Activated T-cell treated with anti-CD3 and anti-CD28 coated beads for 48 hours (primary cell): ENCODE measurements around the gene CD44.
A peak's percentile ranks its signal among the peaks of the same experiment; 100 is the strongest.

Source experiments
- DNase-seq: peaks from one replicate; pipeline ENCODE4 v3.0.0-alpha.2; 2020; ENCODE audit warnings: low read depth

CD44 gene

GRCh38 chr11:35158701-35159510 lies 19.9 kb downstream of the CD44 start:
- DNase-seq = no peak

DNA sequence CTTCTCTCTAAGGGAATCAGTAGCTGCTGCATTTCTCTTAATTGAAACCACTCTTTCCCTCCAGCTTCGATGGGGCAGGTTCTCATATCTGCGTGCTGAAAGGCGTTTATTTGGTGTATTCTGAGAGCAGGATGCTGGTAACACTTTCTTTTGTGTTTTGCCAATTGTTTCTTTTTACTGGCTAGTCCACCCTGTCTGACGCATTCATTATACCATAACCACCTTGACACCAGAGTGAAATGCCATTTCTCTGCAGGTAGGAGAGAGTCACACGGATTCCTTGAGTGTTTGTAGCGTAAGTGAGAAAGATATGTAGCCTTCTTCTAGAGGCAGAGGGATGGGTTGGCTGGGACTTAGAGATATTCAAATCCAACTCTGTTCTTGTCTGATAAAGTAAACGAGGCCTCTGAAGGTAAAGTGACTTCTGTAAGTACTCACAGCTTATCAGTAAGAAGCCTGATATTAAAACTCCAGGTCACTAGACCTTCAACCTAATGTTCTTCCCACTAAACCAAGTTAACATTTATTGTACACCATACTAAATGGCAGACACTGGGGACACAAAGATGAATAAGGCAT lies 21.4 kb downstream of the CD44 start:
- DNase-seq = no peak

DNA sequence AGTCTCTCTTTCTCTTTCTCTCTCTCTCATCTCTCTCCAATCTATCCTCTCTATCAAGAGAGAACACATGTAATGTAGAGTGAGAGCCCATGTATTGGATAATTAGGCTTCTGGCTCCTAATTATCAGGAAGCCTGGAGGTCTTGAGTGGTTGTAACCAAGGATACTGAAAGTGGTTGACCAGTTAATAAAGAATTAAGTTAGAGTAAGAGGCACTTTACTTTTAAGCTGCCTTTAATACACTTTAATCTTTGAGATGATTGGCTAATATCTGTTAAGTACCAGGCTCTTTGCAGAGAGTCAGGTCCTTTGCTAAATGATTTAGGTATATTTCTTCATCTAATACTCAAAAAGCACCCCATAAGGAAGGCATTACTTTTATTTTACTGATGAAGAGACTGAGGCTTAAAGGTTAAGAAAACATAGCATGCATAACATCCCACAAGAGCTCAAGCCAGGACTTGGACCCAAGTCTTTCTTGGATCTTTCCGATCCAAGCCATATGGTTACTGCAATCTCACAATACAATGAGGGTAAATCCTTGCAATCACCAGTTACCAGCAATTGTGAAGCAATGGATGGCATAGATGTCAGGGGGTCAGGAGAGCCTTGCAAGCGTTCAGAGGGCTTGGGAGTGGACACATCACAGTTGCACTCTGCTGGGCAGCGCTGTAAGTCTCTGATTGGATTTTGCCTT lies 22.1 kb downstream of the CD44 start:
- no peak for DNase-seq

GRCh38 chr11:35162745-35163144 lies 23.8 kb downstream of the CD44 start:
- DNase-seq = no peak

- DNase-seq = no peak
Measured at GRCh38 chr11:35163209-35163608, 24.2 kb downstream of the CD44 start.

GRCh38 chr11:35163702-35164496 lies 24.9 kb downstream of the CD44 start:
- no peak for DNase-seq

GRCh38 chr11:35165030-35165422 lies 26.1 kb downstream of the CD44 start:
- DNase-seq = no peak

DNA sequence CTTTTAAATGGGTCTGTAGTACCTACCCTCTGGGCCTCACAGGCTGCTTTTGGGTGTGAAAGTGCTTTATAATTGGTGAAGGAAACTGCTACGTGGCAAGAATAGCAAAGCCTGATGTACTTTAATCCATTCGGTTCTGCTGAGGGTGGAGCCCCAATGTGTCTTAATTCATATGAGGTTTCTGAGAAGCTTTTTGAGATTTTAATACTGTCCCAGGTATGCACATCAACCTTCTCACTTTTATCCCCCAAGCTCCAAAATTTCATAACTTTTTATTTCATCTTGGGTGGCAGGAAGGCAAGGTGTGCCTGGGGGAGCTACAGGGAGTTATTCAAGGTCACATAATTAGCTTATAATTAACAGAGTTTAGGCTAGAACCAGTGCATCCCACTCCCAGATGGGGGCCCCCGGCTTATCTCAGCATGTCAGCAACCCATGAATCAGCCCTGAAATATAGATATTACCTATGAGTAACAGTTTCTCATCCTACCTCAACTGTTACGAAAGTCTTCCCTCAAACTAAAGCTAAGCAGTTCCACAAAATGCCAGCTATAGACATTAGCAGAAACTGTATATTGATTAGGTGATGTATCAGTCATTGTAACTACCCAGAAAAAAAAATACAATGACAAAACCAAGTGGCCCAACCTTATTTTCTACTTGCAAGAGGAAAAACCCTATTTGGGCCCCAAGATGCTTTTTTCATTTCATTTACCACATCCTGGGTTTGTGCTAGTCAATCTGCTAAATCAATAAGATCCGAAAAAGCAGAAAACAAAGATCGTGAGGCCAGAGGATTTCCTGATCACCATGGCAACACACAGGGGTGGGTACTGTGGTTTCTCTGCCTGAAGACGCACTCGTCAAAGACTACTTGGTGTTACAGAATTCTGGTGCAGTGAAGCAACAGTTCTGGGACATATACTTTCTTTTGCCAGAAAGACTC lies 26.7 kb downstream of the CD44 start:
- peak; percentile 72 for DNase-seq

DNA sequence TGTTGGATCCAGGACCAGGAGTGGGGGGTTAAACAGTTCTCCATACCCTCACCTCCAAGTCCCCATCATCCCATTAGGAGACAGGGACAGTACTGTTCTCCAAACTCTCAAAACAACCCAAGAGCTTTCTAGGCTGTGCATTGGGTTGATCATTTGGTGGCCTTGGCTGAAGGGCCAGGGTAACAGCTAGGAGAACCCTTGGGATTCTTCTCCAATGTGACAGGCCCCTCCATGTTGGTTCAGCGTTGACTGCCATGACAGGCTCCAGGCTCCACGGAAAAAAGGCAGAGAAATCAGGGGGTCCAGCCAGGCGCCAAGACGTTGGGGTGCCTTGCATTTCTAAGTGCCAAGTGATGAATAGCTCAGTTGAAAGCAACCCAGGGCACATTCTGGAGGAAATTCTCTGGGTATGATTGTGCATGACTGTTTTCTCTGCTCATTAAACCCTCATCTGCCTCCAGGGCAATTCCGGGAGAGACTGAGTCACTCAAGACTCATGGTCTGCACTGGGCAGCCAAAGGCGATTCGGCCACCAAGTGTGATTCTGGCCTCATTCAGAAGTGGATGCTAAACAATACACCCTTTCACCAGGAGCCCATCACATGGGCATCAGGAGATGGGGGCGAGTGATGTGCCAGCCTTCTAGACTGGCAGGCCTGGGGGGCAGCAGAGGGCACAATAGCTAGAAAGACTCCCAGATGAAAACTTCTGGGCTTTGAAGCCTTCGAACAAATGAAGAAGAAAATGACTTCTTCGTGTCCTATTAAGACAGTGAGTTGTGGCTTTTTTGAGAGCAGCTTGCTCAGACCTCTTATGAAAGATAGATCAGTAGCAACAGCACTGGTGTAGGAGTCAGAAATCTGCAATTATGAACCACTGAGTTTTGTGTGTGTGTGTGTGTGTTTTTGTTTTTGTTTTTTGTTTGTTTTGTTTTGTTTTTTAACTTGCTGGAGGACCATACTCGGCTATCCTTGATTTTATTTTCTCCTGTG lies 27.7 kb downstream of the CD44 start:
- DNase-seq = no peak

GRCh38 chr11:35167426-35167954 lies 28.5 kb downstream of the CD44 start:
- DNase-seq = no peak

- no peak for DNase-seq
Measured at GRCh38 chr11:35168671-35169070, 29.7 kb downstream of the CD44 start.

DNA sequence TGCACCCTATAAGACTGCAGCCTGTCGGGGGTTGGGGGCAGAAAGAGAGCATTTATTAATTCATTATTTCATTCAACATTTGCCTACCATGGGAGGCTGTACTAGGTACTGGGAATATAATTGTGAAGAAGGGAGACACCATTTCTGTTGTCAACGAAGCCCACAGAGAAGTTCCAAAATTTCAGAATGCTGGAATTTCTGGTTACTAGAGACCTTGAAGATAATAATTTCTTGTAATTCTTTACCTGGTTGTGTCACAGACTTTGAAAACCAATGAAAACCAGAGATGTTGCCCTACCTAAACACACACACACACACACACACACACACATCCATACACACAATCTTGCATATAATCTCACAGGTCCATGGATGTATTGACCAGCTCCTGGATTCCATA lies 30.1 kb downstream of the CD44 start:
- DNase-seq = no peak

DNA sequence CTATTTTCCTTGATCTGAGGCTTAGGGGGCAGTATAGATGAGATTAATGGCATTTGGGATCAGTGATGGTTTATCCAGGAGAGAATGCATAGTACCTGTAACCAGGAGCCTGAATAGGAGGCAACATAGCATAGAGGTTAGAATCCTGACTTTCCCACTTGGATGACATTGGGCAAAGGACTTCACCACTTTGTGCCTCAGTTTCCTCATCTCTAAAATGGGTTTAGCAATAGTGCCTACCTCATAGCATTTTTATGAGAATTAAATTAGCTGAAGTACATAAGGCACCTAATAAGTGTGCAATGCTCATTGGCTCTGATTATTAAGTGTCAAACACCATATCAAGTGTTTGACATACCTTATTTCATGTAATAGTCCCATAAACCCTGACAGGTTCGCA lies 30.8 kb downstream of the CD44 start:
- DNase-seq = no peak

DNA sequence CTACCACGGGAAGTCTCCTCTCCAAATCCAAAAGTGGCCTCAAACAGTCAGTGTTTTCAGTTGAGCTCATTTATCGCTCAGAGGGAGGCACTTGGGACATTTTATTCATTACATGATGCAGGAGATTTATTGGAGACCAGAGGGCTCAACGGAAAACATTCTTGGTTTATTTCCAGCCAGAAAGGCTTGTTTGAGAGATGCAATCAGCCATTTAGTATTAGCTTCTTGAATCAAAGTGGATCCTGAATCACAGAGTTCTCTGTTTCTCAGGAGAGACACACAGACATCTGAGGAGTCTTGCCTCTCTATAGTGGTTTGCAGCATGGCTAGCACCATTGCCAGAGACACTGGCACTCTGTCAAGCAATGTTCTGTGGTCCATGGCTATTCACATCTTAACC lies 31.5 kb downstream of the CD44 start:
- no peak for DNase-seq

DNA sequence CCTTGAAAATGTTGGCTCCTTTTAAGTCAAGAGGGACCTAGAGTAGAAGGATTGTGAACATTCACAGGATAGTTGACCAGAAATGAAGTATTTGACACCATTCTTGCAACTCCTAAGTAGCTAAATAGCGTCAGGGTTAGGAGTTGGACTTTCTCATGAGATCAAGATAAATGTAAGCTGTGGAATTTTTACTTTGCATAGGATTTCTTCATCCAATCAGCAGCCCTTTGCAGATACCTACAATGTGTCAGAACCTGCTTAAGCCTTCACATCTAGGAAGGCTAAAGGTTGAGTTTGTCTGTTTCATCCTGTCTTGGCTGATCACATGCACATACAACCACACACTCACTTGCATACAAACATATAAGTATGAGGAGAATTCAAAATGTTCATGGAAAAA lies 32.3 kb downstream of the CD44 start:
- no peak for DNase-seq

- no peak for DNase-seq
Measured at GRCh38 chr11:35173011-35173511, 34.1 kb downstream of the CD44 start.

GRCh38 chr11:35173616-35174566 lies 34.9 kb downstream of the CD44 start:
- no peak for DNase-seq

DNA sequence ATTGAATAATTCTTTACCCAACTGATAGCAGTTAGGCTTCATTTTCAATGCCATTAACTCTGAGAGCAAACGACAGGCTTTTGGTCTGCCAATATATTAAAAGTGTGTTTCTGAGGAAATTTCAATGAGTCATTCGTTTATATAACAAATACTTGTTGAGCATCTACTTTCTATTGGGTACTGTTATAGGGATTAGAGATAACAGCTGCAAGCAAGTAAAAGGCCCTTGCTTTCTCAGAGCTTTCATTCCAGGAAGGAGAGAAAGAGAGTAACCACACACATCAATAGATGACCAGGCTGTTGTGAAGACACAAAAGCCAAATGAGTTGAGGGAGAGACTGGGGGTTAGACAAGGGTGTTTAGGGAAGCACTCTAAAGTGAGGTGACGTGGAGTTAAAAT lies 35.7 kb downstream of the CD44 start:
- DNase-seq = no peak
